HCT116 (cell line): ENCODE results near the gene LMBR1. TPM values are rescaled to one million over a fixed set of nuclear protein-coding genes. Genes with fewer than 3 reads are reported as not detected.
"Not testable (repeated sequence)": the region's sequence is repeated elsewhere in the genome, so short reads cannot be mapped to it uniquely, and the experiment has no call there.

ENCODE experiments used
- ATAC-seq: fragments of 200-7000 bp; cut with Tn5 transposase; 2 replicates; pipeline ENCODE4 v1.9.1; 2020; ENCODE audit warnings: mild to moderate bottlenecking, moderate library complexity
- BruUV-seq: library from RNA; stranded (reverse); fragments of 400-500 nt; replicated peaks from 2 replicates; lab custom pipeline; 2021; lab: Mats Ljungman, UMichigan
- CTCF ChIA-PET: fragments of 300-600 bp; sonication (Branson Sonifier 250); formaldehyde crosslinking; loops from one replicate; lab custom pipeline; 2021; ENCODE audit warnings: antibody characterized with exemption; lab: Charles Lee
- POLR2A ChIA-PET: fragments of 300-600, 350-600 bp; sonication (Branson Sonifier 250); formaldehyde crosslinking; loops from one replicate; lab custom pipeline; 2021; ENCODE audit warnings: antibody characterized with exemption; lab: Charles Lee
- RAD21 ChIA-PET, 2 experiments: fragments of 300-600 bp; sonication (Branson Sonifier 250); formaldehyde crosslinking; loops; one replicate each; lab custom pipeline; 2023; ENCODE audit warnings: low total read pairs in 2 of 2; ENCODE audit not compliant: uncharacterized antibody in 2 of 2, unreplicated experiment in 2 of 2, low non-redundant PET in 1 of 2; lab: Charles Lee
- DNase-seq: peaks from one replicate; pipeline ENCODE4 v3.0.0-alpha.2; 2010; ENCODE audit warnings: low read depth, low spot score
- H2AFZ ChIP-seq: fragments of 200-600 bp; shearing (Covaris generic), sonication (generic); 2 replicates; pipeline ENCODE4 v1.6.1; 2017; ENCODE audit warnings: low read depth, mixed run types, mixed read lengths, antibody characterized with exemption, low read length; ENCODE audit not compliant: poor library complexity, severe bottlenecking
- H3K27ac ChIP-seq: 2 replicates; pipeline ENCODE4 v1.5.1; 2012; ENCODE audit warnings: low read depth, low read length
- H3K27me3 ChIP-seq: fragments of 200-600 bp; sonication (generic); 2 replicates; pipeline ENCODE4 v1.6.1; 2016; ENCODE audit warnings: mixed run types, low read length, mixed read lengths; ENCODE audit not compliant: insufficient read depth
- H3K36me3 ChIP-seq, 2 experiments: fragments of 200-500 bp in 1 of 2; fragments of 200-600 bp in 1 of 2; sonication (Bioruptor generic) in 1 of 2; sonication (generic) in 1 of 2; 2 replicates each; pipeline versions ENCODE4 v1.5.1 to v1.6.1; 2014 to 2016; ENCODE audit warnings: low read length in 2 of 2, inconsistent platforms in 1 of 2, mixed read lengths in 1 of 2, mixed run types in 1 of 2; ENCODE audit not compliant: insufficient read depth in 2 of 2, control insufficient read depth in 1 of 2
- H3K4me1 ChIP-seq, 2 experiments: fragments of 200-600 bp in 1 of 2; sonication (generic) in 1 of 2; 2 replicates each; pipeline versions ENCODE4 v1.5.1 to v1.6.1; 2012 to 2017; ENCODE audit warnings: low read length in 2 of 2, inconsistent platforms in 1 of 2, mild to moderate bottlenecking in 1 of 2, mixed read lengths in 1 of 2, mixed run types in 1 of 2, moderate library complexity in 1 of 2; ENCODE audit not compliant: insufficient read depth in 2 of 2, control insufficient read depth in 1 of 2
- H3K4me2 ChIP-seq: fragments of 200-600 bp; sonication (generic); 2 replicates; pipeline ENCODE4 v1.6.1; 2017; ENCODE audit warnings: mixed run types, low read length, mixed read lengths
- H3K4me3 ChIP-seq, 2 experiments: fragments of 200-600 bp in 1 of 2; sonication (generic) in 1 of 2; replicated peaks in 1 of 2; 2 replicates each; pipeline ENCODE4 v1.5.1; 2011 to 2016; ENCODE audit warnings: low read length in 2 of 2, control low read depth in 1 of 2, low read depth in 1 of 2, mild to moderate bottlenecking in 1 of 2, mixed read lengths in 1 of 2, mixed run types in 1 of 2
- H3K79me2 ChIP-seq: fragments of 200-600 bp; sonication (generic); 2 replicates; pipeline ENCODE4 v1.6.1; 2017; ENCODE audit warnings: mild to moderate bottlenecking, mixed run types, low read length, moderate library complexity, mixed read lengths; ENCODE audit not compliant: insufficient read depth
- H3K9ac ChIP-seq: fragments of 200-600 bp; sonication (generic); 2 replicates; pipeline ENCODE4 v1.6.1; 2016; ENCODE audit warnings: low read length, mixed read lengths
- H3K9me2 ChIP-seq: fragments of 200-600 bp; sonication (generic), shearing (Covaris generic); 2 replicates; pipeline ENCODE4 v1.6.1; 2017; ENCODE audit warnings: mixed run types, mild to moderate bottlenecking, moderate library complexity; ENCODE audit not compliant: insufficient read depth
- H3K9me3 ChIP-seq, 2 experiments: fragments of 200-500 bp in 1 of 2; fragments of 200-600 bp in 1 of 2; sonication (Bioruptor generic) in 1 of 2; sonication (generic) in 1 of 2; 2 replicates each; pipeline ENCODE4 v1.6.1; 2014 to 2017; ENCODE audit warnings: low read length in 2 of 2, mixed read lengths in 2 of 2, inconsistent platforms in 1 of 2, low read depth in 1 of 2, mild to moderate bottlenecking in 1 of 2, mixed run types in 1 of 2, moderate library complexity in 1 of 2; ENCODE audit not compliant: control insufficient read depth in 1 of 2, insufficient read depth in 1 of 2
- H4K20me1 ChIP-seq: fragments of 200-600 bp; sonication (generic), shearing (Covaris generic); 2 replicates; pipeline ENCODE4 v1.6.1; 2017; ENCODE audit warnings: mixed run types, mild to moderate bottlenecking, moderate library complexity; ENCODE audit not compliant: insufficient read depth
- CTCF ChIP-seq, 3 experiments: fragments of 200-600 bp in 1 of 3; sonication (generic) in 1 of 3; IDR thresholded peaks in 2 of 3; conservative IDR thresholded peaks in 1 of 3; 2 replicates each; pipeline ENCODE4 v1.5.1; 2012 to 2017; ENCODE audit warnings: low read depth in 2 of 3, low read length in 2 of 3, antibody characterized with exemption in 1 of 3, borderline replicate concordance in 1 of 3, control low read depth in 1 of 3, mild to moderate bottlenecking in 1 of 3, mixed read lengths in 1 of 3, mixed run types in 1 of 3, moderate library complexity in 1 of 3; ENCODE audit not compliant: insufficient read depth in 1 of 3
- EGR1 ChIP-seq: IDR thresholded peaks from 2 replicates; pipeline ENCODE4 v1.6.1; 2012; ENCODE audit warnings: low read depth
- EZH2 ChIP-seq: fragments of 200-600 bp; sonication (generic); IDR thresholded peaks from 2 replicates; pipeline ENCODE4 v1.6.1; 2017; ENCODE audit warnings: antibody characterized with exemption, mixed run types
- EZH2phosphoT487 ChIP-seq: fragments of 200-600 bp; IDR thresholded peaks from 2 replicates; pipeline ENCODE4 v1.6.1; 2018; ENCODE audit warnings: antibody characterized with exemption, borderline replicate concordance
- FOSL1 ChIP-seq: IDR thresholded peaks from 2 replicates; pipeline ENCODE4 v1.6.1; 2012; ENCODE audit warnings: low read depth
- JUND ChIP-seq: IDR thresholded peaks from 2 replicates; pipeline ENCODE4 v1.6.1; 2012
- MAX ChIP-seq: IDR thresholded peaks from 2 replicates; pipeline ENCODE4 v1.6.1; 2012
- POLR2A ChIP-seq: IDR thresholded peaks from 2 replicates; pipeline ENCODE4 v1.7.0; 2011; ENCODE audit warnings: borderline replicate concordance; ENCODE audit not compliant: insufficient read depth, insufficient read length; ENCODE audit errors: extremely low read depth
- POLR2AphosphoS5 ChIP-seq: IDR thresholded peaks from 2 replicates; pipeline ENCODE4 v1.6.1; 2011; ENCODE audit warnings: mild to moderate bottlenecking, low read depth, low read length, moderate library complexity
- RAD21 ChIP-seq: IDR thresholded peaks from 2 replicates; pipeline ENCODE4 v1.6.1; 2012; ENCODE audit warnings: low read depth, mild to moderate bottlenecking
- TCF7L2 ChIP-seq: IDR thresholded peaks from 2 replicates; pipeline ENCODE4 v1.7.0; 2011; ENCODE audit warnings: borderline replicate concordance, inconsistent platforms; ENCODE audit not compliant: insufficient read depth, insufficient read length; ENCODE audit errors: extremely low read depth
- ZBTB33 ChIP-seq: IDR thresholded peaks from 2 replicates; pipeline ENCODE4 v1.6.1; 2011; ENCODE audit warnings: mild to moderate bottlenecking, low read length, moderate library complexity; ENCODE audit not compliant: insufficient replicate concordance; ENCODE audit errors: extremely low read depth
- intact Hi-C: fragments of 100-400 bp; cut with micrococcal nuclease; formaldehyde crosslinking; loops from 2 replicates; pipeline ENCODE4 v1.10.0; 2022
- total RNA-seq: library from RNA; stranded (reverse); gene quantifications from one replicate; pipeline ENCODE4 v1.2.1, GENCODE V29; 2021; ENCODE audit not compliant: unreplicated experiment

Gene LMBR1
- total RNA-seq, 1 experiment from 2014 or later = 84.0 TPM

GRCh38 chr7:156860099-156860498 is 32.9 kb downstream of the LMBR1 start:
- H3K4me1 ChIP-seq, intact Hi-C loops, H3K27me3 ChIP-seq, RAD21 ChIA-PET, H3K27ac ChIP-seq, H2AFZ ChIP-seq, H3K9me2 ChIP-seq, BruUV-seq, H4K20me1 ChIP-seq, H3K4me3 ChIP-seq, DNase-seq, POLR2A ChIA-PET, H3K9ac ChIP-seq, CTCF ChIA-PET, ATAC-seq, H3K4me2 ChIP-seq: not testable (repeated sequence)
- peaks cover 0 to 12% of the 10 kb centered on the region in 2 experiments; a peak in 1 of 4 replicates for H3K36me3 ChIP-seq
- H3K9me3 ChIP-seq = peaks cover 3 to 15% of the 10 kb centered on the region in 2 experiments; a peak in 2 of 4 replicates
- peaks cover 89% of the 10 kb centered on the region for H3K79me2 ChIP-seq

GRCh38 chr7:156858523-156858922 is 34.5 kb downstream of the LMBR1 start:
- H3K9ac ChIP-seq = no peak overlapping the region
- H3K9me2 ChIP-seq = no peaks in the 10 kb centered on the region
- no peak overlapping the region for H3K4me2 ChIP-seq
- H3K79me2 ChIP-seq = peaks cover 90% of the 10 kb centered on the region
- no peak overlapping the region for H3K4me3 ChIP-seq
- H3K27me3 ChIP-seq = no peaks in the 10 kb centered on the region
- H3K36me3 ChIP-seq = peaks cover 0 to 12% of the 10 kb centered on the region in 2 experiments; a peak in 1 of 4 replicates
- H3K4me1 ChIP-seq = no peaks in the 10 kb centered on the region
- BruUV-seq = no TSS peak
- intact Hi-C loops = no loop called here
- ChIA-PET POLR2A (no interaction called here), CTCF (no interaction called here), RAD21 (no interaction called here)
- ATAC-seq (no peak), DNase-seq (no peak)
- TF ChIP-seq EZH2phosphoT487 (no peak), JUND (no peak), TCF7L2 (no peak), ZBTB33 (no peak), POLR2AphosphoS5 (no peak), EGR1 (no peak), RAD21 (no peak), POLR2A (no peak), FOSL1 (no peak), EZH2 (no peak), CTCF (IDR thresholded peaks at IDR 0.05 in 2 of 3, conservative IDR thresholded peaks at IDR 0.05 in 1 of 3; ENCODE audit: borderline replicate concordance in 1 of 3, insufficient read depth in 1 of 3, low read depth in 2 of 3, low read length in 2 of 3) (no peak), MAX (no peak)
- H3K27ac ChIP-seq = no peak overlapping the region
- no peak overlapping the region for H2AFZ ChIP-seq
- H3K9me3 ChIP-seq = peaks cover 3 to 15% of the 10 kb centered on the region in 2 experiments; a peak in 2 of 4 replicates
- no peaks in the 10 kb centered on the region for H4K20me1 ChIP-seq
